CD4-positive, CD25-positive, alpha-beta regulatory T cell (primary cell): Measurements from ENCODE around the gene ITGA8. TPM values are rescaled to one million over a fixed set of nuclear protein-coding genes. Genes with fewer than 3 reads are reported as not detected.
"Not testable (repeated sequence)": the region's sequence is repeated elsewhere in the genome, so short reads cannot be mapped to it uniquely, and the experiment has no call there.

Source experiments
- ATAC-seq, 2 donors: fragments of 150-1000 bp; cut with Tn5 transposase; one replicate each; pipeline ENCODE4 v1.10.0; 2021; ENCODE audit warnings: low read depth in 2 of 2, moderate number of reproducible peaks in 2 of 2, moderate library complexity in 1 of 2
- DNase-seq, 3 donors: peaks; one replicate each; pipeline versions ENCODE4 v3.0.0 to v3.0.0-alpha.2; 2012 to 2022; ENCODE audit warnings: mixed read lengths in 1 of 3
- H3K27ac ChIP-seq: one replicate; pipeline ENCODE4 v1.7.0; 2013; ENCODE audit warnings: mild to moderate bottlenecking, low read length; ENCODE audit not compliant: insufficient read depth, poor library complexity, severe bottlenecking
- H3K27me3 ChIP-seq: one replicate; pipeline ENCODE4 v1.7.0; 2013; ENCODE audit warnings: low read length; ENCODE audit not compliant: control insufficient read depth, insufficient read depth
- H3K36me3 ChIP-seq: one replicate; pipeline ENCODE4 v1.7.0; 2013; ENCODE audit warnings: mild to moderate bottlenecking, low read length, moderate library complexity; ENCODE audit not compliant: control insufficient read depth, insufficient read depth
- H3K4me1 ChIP-seq: 2 replicates; pipeline ENCODE4 v1.7.0; 2013; ENCODE audit warnings: mild to moderate bottlenecking, low read length; ENCODE audit not compliant: insufficient read depth, control insufficient read depth, poor library complexity, severe bottlenecking
- H3K4me3 ChIP-seq: one replicate; pipeline ENCODE4 v1.7.0; 2013; ENCODE audit warnings: low read depth, mild to moderate bottlenecking, low read length, moderate library complexity
- H3K9me3 ChIP-seq, 2 experiments: 1 replicate in 1 of 2; 2 replicates in 1 of 2; pipeline ENCODE4 v1.7.0; 2013; ENCODE audit warnings: low read length in 2 of 2, mild to moderate bottlenecking in 1 of 2, moderate library complexity in 1 of 2; ENCODE audit not compliant: control insufficient read depth in 2 of 2
- H3K27ac Mint-ChIP-seq, 3 donors: one replicate each; pipeline ENCODE4 v1.8.0; 2020 to 2022; ENCODE audit warnings: mild to moderate bottlenecking in 3 of 3, mixed read lengths in 3 of 3, moderate library complexity in 2 of 3
- H3K27me3 Mint-ChIP-seq: one replicate; pipeline ENCODE4 v1.8.0; 2022; ENCODE audit warnings: mild to moderate bottlenecking, mixed read lengths
- H3K36me3 Mint-ChIP-seq: one replicate; pipeline ENCODE4 v1.8.0; 2020; ENCODE audit warnings: mixed read lengths
- H3K4me1 Mint-ChIP-seq, 4 donors: one replicate each; pipeline ENCODE4 v1.8.0; 2020 to 2022; ENCODE audit warnings: mixed read lengths in 4 of 4, mild to moderate bottlenecking in 1 of 4
- H3K4me3 Mint-ChIP-seq, 4 donors: one replicate each; pipeline ENCODE4 v1.8.0; 2020 to 2022; ENCODE audit warnings: mild to moderate bottlenecking in 4 of 4, mixed read lengths in 4 of 4, moderate library complexity in 3 of 4
- H3K9me3 Mint-ChIP-seq, 7 donors: one replicate each; pipeline ENCODE4 v1.8.0; 2020 to 2022; ENCODE audit warnings: mixed read lengths in 7 of 7, mild to moderate bottlenecking in 3 of 7, moderate library complexity in 2 of 7
- polyA plus RNA-seq, 4 donors: library from polyadenylated mRNA; unstranded; fragments of 300-500 nt; fragmentation: Illumina TruSeq; gene quantifications; one replicate each; pipeline ENCODE4 v1.2.3, GENCODE V29; 2021
- total RNA-seq: library from RNA; stranded (reverse); gene quantifications from one replicate; pipeline ENCODE4 v1.2.3, GENCODE V29; 2022

ITGA8 gene
- total and polyA plus RNA-seq, 5 donors from 2014 or later, result not detected

DNA sequence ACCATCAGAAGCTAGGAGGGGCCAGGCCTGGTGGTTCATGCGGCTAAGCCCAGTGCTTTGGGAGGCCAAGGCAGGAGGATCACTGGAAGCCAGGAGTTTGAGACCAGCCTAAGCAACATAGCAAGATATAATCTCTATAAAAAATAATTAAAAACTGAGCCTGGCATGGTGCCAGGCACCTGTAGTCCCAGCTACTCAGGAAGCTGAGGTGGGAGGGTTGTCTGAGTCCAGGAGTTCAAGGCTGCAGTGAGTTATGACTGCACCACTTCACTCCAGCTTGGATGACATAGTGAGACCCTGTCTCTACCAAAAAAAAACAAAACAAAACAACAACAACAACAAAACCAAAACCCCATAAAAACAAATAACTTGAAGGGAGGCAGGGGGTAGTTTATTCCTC, 175.7 kb downstream of the ITGA8 start:
- no peaks in the 10 kb centered on the region for H3K4me1 ChIP-seq
- DNase-seq, result no peak
- ATAC-seq, result no peak
- H3K27ac ChIP-seq, result no peak overlapping the region
- no peaks in the 10 kb centered on the region for H3K9me3 ChIP-seq
- peaks cover 0 to 12% (median 3%) of the 10 kb centered on the region in 7 donors for H3K9me3 Mint-ChIP-seq
- H3K4me3 ChIP-seq, result no peak overlapping the region
- no peaks in the 10 kb centered on the region for H3K36me3 Mint-ChIP-seq
- no peak overlapping the region for H3K4me3 Mint-ChIP-seq
- H3K36me3 ChIP-seq, result no peaks in the 10 kb centered on the region
- H3K27me3 Mint-ChIP-seq, result no peaks in the 10 kb centered on the region
- no peaks in the 10 kb centered on the region for H3K4me1 Mint-ChIP-seq
- peaks cover 2% of the 10 kb centered on the region for H3K27me3 ChIP-seq
- H3K27ac Mint-ChIP-seq, result no peak overlapping the region

GRCh38 chr10:15542817-15543216, 176.9 kb downstream of the ITGA8 start:
- Mint-ChIP-seq H3K4me3 (no peak overlapping the region), H3K9me3 (peaks cover 0 to 12% (median 3%) of the 10 kb centered on the region in 7 donors), H3K27me3 (no peaks in the 10 kb centered on the region), H3K4me1 (no peaks in the 10 kb centered on the region), H3K36me3 (no peaks in the 10 kb centered on the region), H3K27ac (no peak overlapping the region)
- no peak for DNase-seq
- no peak for ATAC-seq
- no peak overlapping the region for H3K27ac ChIP-seq
- H3K4me1 ChIP-seq, result no peaks in the 10 kb centered on the region
- peaks cover 2% of the 10 kb centered on the region for H3K27me3 ChIP-seq
- no peaks in the 10 kb centered on the region for H3K36me3 ChIP-seq
- no peaks in the 10 kb centered on the region for H3K9me3 ChIP-seq
- no peak overlapping the region for H3K4me3 ChIP-seq

DNA sequence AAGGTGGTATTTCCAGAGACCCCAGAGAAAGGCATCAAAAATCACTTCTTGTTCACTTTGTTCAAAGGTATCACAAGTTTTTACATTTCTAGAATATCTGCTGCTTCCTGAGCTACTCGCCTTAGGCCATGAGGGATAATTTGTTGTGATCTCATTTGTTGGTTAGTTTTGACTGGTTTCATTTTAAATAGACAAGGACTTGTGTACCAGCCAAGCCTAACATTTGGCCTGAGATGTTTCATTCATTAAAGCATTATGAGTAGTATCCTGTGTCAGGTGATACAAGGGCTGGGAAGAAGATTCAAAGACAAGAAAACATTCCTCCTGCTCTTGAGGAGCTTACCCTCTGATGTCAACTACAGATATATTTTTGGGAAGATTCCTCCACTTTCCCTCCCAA, 178.3 kb downstream of the ITGA8 start:
- peaks cover 0 to 12% (median 3%) of the 10 kb centered on the region in 7 donors for H3K9me3 Mint-ChIP-seq
- no peak overlapping the region for H3K27ac Mint-ChIP-seq
- ATAC-seq, result no peak

GRCh38 chr10:15540727-15541126, 179.0 kb downstream of the ITGA8 start:
- ATAC-seq (no peak), DNase-seq (no peak)
- H3K4me3 Mint-ChIP-seq, result no peak overlapping the region
- H3K36me3 Mint-ChIP-seq, result no peaks in the 10 kb centered on the region
- no peaks in the 10 kb centered on the region for H3K4me1 ChIP-seq
- H3K4me1 Mint-ChIP-seq, result no peaks in the 10 kb centered on the region
- H3K36me3 ChIP-seq, result no peaks in the 10 kb centered on the region
- H3K27ac ChIP-seq, result no peak overlapping the region
- H3K9me3 ChIP-seq, result no peaks in the 10 kb centered on the region
- H3K27me3 ChIP-seq, result peaks cover 2% of the 10 kb centered on the region
- H3K27me3 Mint-ChIP-seq, result no peaks in the 10 kb centered on the region
- H3K4me3 ChIP-seq, result no peak overlapping the region
- H3K27ac Mint-ChIP-seq, result no peak overlapping the region
- H3K9me3 Mint-ChIP-seq, result peaks cover 0 to 12% (median 2%) of the 10 kb centered on the region in 7 donors

More for the DNA sequence above, 178.3 kb downstream of the ITGA8 start:
- Mint-ChIP-seq H3K4me1 (no peaks in the 10 kb centered on the region), H3K4me3 (no peak overlapping the region), H3K36me3 (no peaks in the 10 kb centered on the region), H3K27me3 (no peaks in the 10 kb centered on the region)
- H3K4me1 ChIP-seq, result no peaks in the 10 kb centered on the region
- no peaks in the 10 kb centered on the region for H3K9me3 ChIP-seq
- peaks cover 2% of the 10 kb centered on the region for H3K27me3 ChIP-seq
- no peak overlapping the region for H3K27ac ChIP-seq
- DNase-seq, result no peak
- no peaks in the 10 kb centered on the region for H3K36me3 ChIP-seq
- H3K4me3 ChIP-seq, result no peak overlapping the region

GRCh38 chr10:15539262-15539661, 180.5 kb downstream of the ITGA8 start:
- Mint-ChIP-seq H3K27me3 (no peaks in the 10 kb centered on the region), H3K4me1 (no peaks in the 10 kb centered on the region), H3K9me3 (peaks cover 0 to 12% (median 2%) of the 10 kb centered on the region in 7 donors), H3K27ac (no peak overlapping the region), H3K4me3 (no peak overlapping the region), H3K36me3 (no peaks in the 10 kb centered on the region)
- no peak for ATAC-seq
- no peak for DNase-seq
- Histone ChIP-seq H3K4me1 (no peaks in the 10 kb centered on the region), H3K27ac (no peak overlapping the region), H3K27me3 (peaks cover 2% of the 10 kb centered on the region), H3K4me3 (no peak overlapping the region), H3K36me3 (no peaks in the 10 kb centered on the region), H3K9me3 (no peaks in the 10 kb centered on the region)

DNA sequence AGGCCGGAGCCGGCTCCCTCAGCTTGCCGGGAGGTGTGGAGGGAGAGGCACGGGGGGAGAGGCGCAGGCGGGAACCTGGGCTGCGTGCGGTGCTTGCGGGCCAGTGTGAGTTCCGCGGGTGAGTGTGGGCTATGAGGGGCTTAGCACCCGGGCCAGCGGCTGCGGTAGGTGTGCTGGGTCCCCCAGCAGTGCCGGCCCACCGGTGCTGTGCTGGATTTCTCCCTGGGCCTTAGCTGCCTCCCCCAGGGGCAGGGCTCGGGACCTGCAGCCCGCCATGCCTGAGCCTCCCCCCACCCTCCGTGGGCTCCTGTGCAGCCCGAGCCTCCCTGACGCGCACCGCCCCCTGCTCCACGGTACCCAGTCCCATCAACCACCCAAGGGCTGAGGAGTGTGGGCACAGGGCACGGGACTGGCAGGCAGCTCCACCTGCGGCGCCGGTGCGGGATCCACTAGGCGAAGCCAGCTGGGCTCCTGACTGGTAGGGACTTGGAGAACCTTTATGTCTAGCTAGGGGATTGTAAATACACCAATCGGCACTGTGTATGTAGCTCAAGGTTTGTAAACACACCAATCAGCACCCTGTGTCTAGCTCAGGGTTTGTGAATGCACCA, 184.7 kb downstream of the ITGA8 start:
- H3K36me3 ChIP-seq, H3K27ac ChIP-seq, H3K27me3 Mint-ChIP-seq, H3K4me1 Mint-ChIP-seq, H3K4me1 ChIP-seq, ATAC-seq, H3K36me3 Mint-ChIP-seq, H3K27ac Mint-ChIP-seq, DNase-seq, H3K4me3 Mint-ChIP-seq, H3K9me3 Mint-ChIP-seq, H3K9me3 ChIP-seq, H3K27me3 ChIP-seq, H3K4me3 ChIP-seq: not testable (repeated sequence)

DNA sequence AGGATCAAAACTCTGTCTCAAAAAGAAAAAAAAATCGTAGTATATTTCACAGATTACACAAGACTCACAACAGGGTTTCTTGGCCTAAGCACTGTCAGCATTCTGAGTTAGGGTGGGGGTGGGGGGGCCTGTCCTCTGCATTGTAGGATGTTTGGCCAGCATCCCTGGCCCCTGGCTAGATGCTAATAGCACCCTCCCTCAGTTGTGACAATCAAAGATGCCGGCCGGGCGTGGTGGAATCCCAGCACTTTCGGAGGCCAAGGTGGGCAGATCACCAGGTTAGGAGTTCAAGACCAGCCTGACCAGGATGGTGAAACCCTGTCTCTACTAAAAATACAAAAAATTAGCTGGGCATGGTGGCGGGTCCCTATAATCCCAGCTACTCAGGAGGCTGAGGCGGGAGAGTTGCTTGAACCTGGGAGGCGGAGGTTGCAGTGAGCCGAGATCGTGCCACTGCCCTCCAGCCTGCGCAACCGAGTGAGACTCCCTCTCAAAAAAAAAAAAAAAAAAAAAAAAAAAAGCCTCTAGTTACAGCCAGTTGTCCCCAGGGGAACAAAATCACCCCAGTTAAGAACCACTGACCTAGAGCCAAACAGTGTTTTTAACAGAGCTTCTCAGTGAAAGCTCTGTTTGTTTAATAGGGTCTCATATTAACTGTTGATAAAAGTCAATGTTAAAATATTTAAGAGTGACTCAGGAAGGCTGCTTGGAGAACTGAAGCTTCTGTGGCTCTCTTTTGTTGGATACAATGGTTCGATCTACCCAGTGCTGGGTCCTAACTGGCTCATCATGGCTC, 187.6 kb downstream of the ITGA8 start:
- no peak overlapping the region for H3K4me3 ChIP-seq
- H3K36me3 ChIP-seq, result no peaks in the 10 kb centered on the region
- Mint-ChIP-seq H3K27ac (no peak overlapping the region), H3K4me3 (no peak overlapping the region), H3K36me3 (no peaks in the 10 kb centered on the region), H3K27me3 (no peaks in the 10 kb centered on the region), H3K9me3 (peaks cover 0 to 1% (median 0%) of the 10 kb centered on the region in 7 donors), H3K4me1 (no peaks in the 10 kb centered on the region)
- H3K4me1 ChIP-seq, result no peaks in the 10 kb centered on the region
- ATAC-seq (no peak), DNase-seq (no peak)
- H3K27ac ChIP-seq, result no peak overlapping the region
- H3K27me3 ChIP-seq, result no peaks in the 10 kb centered on the region
- no peaks in the 10 kb centered on the region for H3K9me3 ChIP-seq

DNA sequence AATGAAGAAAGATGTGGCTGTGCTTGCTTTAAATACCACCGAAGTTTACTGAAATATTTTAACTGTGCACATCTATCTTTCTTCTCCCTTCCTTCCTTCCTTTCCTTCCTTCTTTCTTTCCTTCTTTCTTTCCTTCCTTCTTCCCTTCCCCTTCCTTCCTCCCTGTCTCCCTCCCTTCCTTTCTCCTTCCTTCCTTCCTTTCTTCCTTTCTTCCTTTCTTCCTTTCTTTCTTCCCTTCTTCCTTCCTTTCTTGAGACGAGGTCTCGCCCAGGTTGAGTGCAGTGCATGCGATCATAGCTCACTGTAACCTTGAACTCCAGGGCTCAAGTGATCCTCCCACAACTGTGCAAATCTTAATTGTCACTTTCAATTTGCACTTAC, 190.9 kb downstream of the ITGA8 start:
- H3K27me3 Mint-ChIP-seq, result peaks cover 4% of the 10 kb centered on the region
- Histone ChIP-seq H3K4me1 (no peaks in the 10 kb centered on the region), H3K36me3 (no peaks in the 10 kb centered on the region), H3K4me3 (no peak overlapping the region), H3K27ac (no peak overlapping the region), H3K27me3 (no peaks in the 10 kb centered on the region), H3K9me3 (no peaks in the 10 kb centered on the region)
- no peak for ATAC-seq
- DNase-seq, result no peak
- peaks cover 0 to 1% (median 0%) of the 10 kb centered on the region in 7 donors for H3K9me3 Mint-ChIP-seq
- H3K36me3 Mint-ChIP-seq, result no peaks in the 10 kb centered on the region
- H3K4me1 Mint-ChIP-seq, result no peaks in the 10 kb centered on the region
- no peak overlapping the region for H3K27ac Mint-ChIP-seq
- no peak overlapping the region for H3K4me3 Mint-ChIP-seq
